Vagina (tissue), 2 donors: ENCODE results near the gene MFSD6. TPM values are rescaled to one million over a fixed set of nuclear protein-coding genes. Genes with fewer than 3 reads are reported as not detected.

ENCODE experiments used
- DNase-seq, 2 donors: peaks; one replicate each; pipeline ENCODE4 v3.0.0-alpha.2; 2017; ENCODE audit errors: extremely low spot score in 2 of 2
- H3K27ac ChIP-seq: fragments of 200-600 bp; sonication (generic); one replicate; pipeline ENCODE4 v1.5.1; 2019
- H3K27me3 ChIP-seq: fragments of 200-600 bp; sonication (generic); one replicate; pipeline ENCODE4 v1.5.1; 2019
- H3K36me3 ChIP-seq, 2 donors: fragments of 200-600 bp; sonication (generic); one replicate each; pipeline ENCODE4 v1.5.1; 2017 to 2019
- H3K4me1 ChIP-seq: fragments of 200-600 bp; sonication (generic); one replicate; pipeline ENCODE4 v1.5.1; 2019
- H3K4me3 ChIP-seq, 2 donors: fragments of 200-600 bp; sonication (generic); 1 replicate in 1 of 2; 2 replicates in 1 of 2; pipeline ENCODE4 v1.5.1; 2016 to 2019
- H3K9me3 ChIP-seq: fragments of 200-600 bp; sonication (generic); one replicate; pipeline ENCODE4 v1.5.1; 2019
- CTCF ChIP-seq, 3 experiments: fragments of 450-650 bp in 2 of 3; fragments of 200-600 bp in 1 of 3; sonication (generic) in 1 of 3; IDR thresholded peaks; one replicate each; pipeline ENCODE4 v1.5.1; 2017 to 2019; ENCODE audit warnings: antibody characterized with exemption in 3 of 3, mild to moderate bottlenecking in 2 of 3, moderate library complexity in 2 of 3
- POLR2A ChIP-seq, 2 donors: fragments of 450-650 bp; IDR thresholded peaks; one replicate each; pipeline ENCODE4 v1.6.1; 2017; ENCODE audit warnings: antibody characterized with exemption in 2 of 2, mild to moderate bottlenecking in 2 of 2, moderate library complexity in 2 of 2
- POLR2AphosphoS5 ChIP-seq, 2 donors: sonication (generic); formaldehyde crosslinking; IDR thresholded peaks; one replicate each; pipeline ENCODE4 v1.9.0; 2017; ENCODE audit warnings: antibody characterized with exemption in 2 of 2, mild to moderate bottlenecking in 2 of 2, low read depth in 1 of 2; ENCODE audit not compliant: insufficient read depth in 1 of 2
- intact Hi-C: fragments of 100-400 bp; cut with DNase I; formaldehyde crosslinking; loops from one replicate; pipeline ENCODE4 v1.15.1; 2023
- total RNA-seq: library from RNA; depleted of rRNA; stranded (reverse); fragments of >200 nt; gene quantifications from one replicate; pipeline ENCODE4 v1.2.3, GENCODE V29; 2016

The MFSD6 gene
- total RNA-seq, 1 donor from 2014 or later, result 84.7 TPM

- no peak for DNase-seq
- intact Hi-C loops, result no loop called here
- Histone ChIP-seq H3K4me1 (peaks cover 40% of the 10 kb centered on the region), H3K27ac (peak overlapping the region; percentile 93), H3K9me3 (no peaks in the 10 kb centered on the region), H3K4me3 (peak overlapping the region; percentile 75 to 79), H3K36me3 (no peaks in the 10 kb centered on the region), H3K27me3 (no peaks in the 10 kb centered on the region)
- no peak for TF ChIP-seq POLR2AphosphoS5 (IDR thresholded peaks at IDR 0.05; ENCODE audit: insufficient read depth in 1 of 2, low read depth in 1 of 2)
- TF ChIP-seq CTCF (IDR thresholded peaks at IDR 0.05), result no peak
- no peak for TF ChIP-seq POLR2A (IDR thresholded peaks at IDR 0.05)
Observed at GRCh38 chr2:190409616-190410015, 1.5 kb downstream of the MFSD6 start.

GRCh38 chr2:190410166-190410565 lies 2.0 kb downstream of the MFSD6 start:
- H3K4me3 ChIP-seq, result peak overlapping the region in 1 of 2 donors; percentile 75
- no peak for DNase-seq
- no peaks in the 10 kb centered on the region for H3K27me3 ChIP-seq
- H3K4me1 ChIP-seq, result peaks cover 45% of the 10 kb centered on the region
- H3K27ac ChIP-seq, result peak overlapping the region; percentile 26
- H3K9me3 ChIP-seq, result no peaks in the 10 kb centered on the region
- no peaks in the 10 kb centered on the region for H3K36me3 ChIP-seq
- TF ChIP-seq POLR2A (IDR thresholded peaks at IDR 0.05), result no peak
- intact Hi-C loops, result no loop called here

- no peak for DNase-seq
- Histone ChIP-seq H3K27me3 (no peaks in the 10 kb centered on the region), H3K9me3 (no peaks in the 10 kb centered on the region), H3K27ac (peak overlapping the region; percentile 28), H3K36me3 (no peaks in the 10 kb centered on the region), H3K4me3 (no peak overlapping the region), H3K4me1 (peaks cover 67% of the 10 kb centered on the region)
- intact Hi-C loops, result no loop called here
- TF ChIP-seq POLR2AphosphoS5 (IDR thresholded peaks at IDR 0.05; ENCODE audit: insufficient read depth in 1 of 2, low read depth in 1 of 2), result no peak
- TF ChIP-seq POLR2A (IDR thresholded peaks at IDR 0.05), result no peak
- no peak for TF ChIP-seq CTCF (IDR thresholded peaks at IDR 0.05)
Observed at GRCh38 chr2:190412966-190413365, 4.8 kb downstream of the MFSD6 start.

GRCh38 chr2:190413421-190413820 lies 5.3 kb downstream of the MFSD6 start:
- Histone ChIP-seq H3K27me3 (no peaks in the 10 kb centered on the region), H3K9me3 (no peaks in the 10 kb centered on the region), H3K36me3 (no peaks in the 10 kb centered on the region), H3K4me3 (no peak overlapping the region), H3K27ac (peak overlapping the region; percentile 28), H3K4me1 (peaks cover 68% of the 10 kb centered on the region)
- intact Hi-C loops, result no loop called here
- no peak for TF ChIP-seq CTCF (IDR thresholded peaks at IDR 0.05)
- DNase-seq, result no peak

- TF ChIP-seq POLR2AphosphoS5 (IDR thresholded peaks at IDR 0.05; ENCODE audit: insufficient read depth in 1 of 2, low read depth in 1 of 2) (no peak), CTCF (IDR thresholded peaks at IDR 0.05) (no peak), POLR2A (IDR thresholded peaks at IDR 0.05) (no peak)
- H3K4me3 ChIP-seq, result no peak overlapping the region
- H3K4me1 ChIP-seq, result peaks cover 69% of the 10 kb centered on the region
- DNase-seq, result no peak
- intact Hi-C loops, result no loop called here
- no peaks in the 10 kb centered on the region for H3K27me3 ChIP-seq
- no peaks in the 10 kb centered on the region for H3K9me3 ChIP-seq
- H3K36me3 ChIP-seq, result no peaks in the 10 kb centered on the region
- H3K27ac ChIP-seq, result peak overlapping the region; percentile 45
Observed at GRCh38 chr2:190415251-190415650, 7.1 kb downstream of the MFSD6 start.
